GM20000 (cell line): ENCODE measurements around the gene SKIDA1.

ENCODE experiments used
- DNase-seq: peaks from one replicate; pipeline ENCODE4 v3.0.0; 2012; ENCODE audit warnings: low spot score
- TF ChIP-seq, protein P1 (sequence below): IDR thresholded peaks from 2 replicates; pipeline ENCODE4 v1.5.1; 2012; ENCODE audit warnings: mild to moderate bottlenecking, control low read depth; ENCODE audit errors: extremely low read depth, missing control alignments

SKIDA1 gene

DNA sequence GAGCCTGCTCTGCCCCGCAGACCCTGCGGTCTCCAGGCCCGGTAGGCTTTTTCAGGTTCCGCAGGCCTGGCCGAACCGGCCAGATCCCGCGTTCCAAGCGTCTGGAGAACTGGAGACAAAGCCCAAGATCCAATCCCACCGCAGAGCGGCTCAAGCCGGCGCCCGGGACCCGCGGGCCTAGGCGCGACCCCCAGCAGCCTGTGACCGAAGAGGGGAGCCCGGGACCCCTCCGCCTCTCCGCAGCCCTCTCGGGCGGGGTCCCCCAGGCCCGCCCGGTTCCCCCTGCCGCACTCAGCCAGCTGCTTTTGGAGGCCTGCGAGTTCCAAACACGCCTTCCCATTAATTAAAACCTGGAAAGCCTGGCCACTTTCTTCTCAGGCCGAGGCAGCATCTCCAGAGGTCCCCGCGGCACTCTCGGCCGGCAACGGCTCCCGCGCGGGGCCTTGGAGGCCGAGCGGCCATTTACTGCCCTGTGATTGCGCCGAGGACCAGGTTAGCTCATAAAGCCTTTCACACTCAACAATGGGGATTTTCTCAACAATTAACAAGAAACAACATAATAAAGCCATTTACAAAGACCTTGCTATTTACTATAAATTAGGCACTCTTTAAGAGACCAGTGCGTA is 16.7 kb downstream of the SKIDA1 start:
- no peak for DNase-seq
- TF ChIP-seq, protein P1, sequence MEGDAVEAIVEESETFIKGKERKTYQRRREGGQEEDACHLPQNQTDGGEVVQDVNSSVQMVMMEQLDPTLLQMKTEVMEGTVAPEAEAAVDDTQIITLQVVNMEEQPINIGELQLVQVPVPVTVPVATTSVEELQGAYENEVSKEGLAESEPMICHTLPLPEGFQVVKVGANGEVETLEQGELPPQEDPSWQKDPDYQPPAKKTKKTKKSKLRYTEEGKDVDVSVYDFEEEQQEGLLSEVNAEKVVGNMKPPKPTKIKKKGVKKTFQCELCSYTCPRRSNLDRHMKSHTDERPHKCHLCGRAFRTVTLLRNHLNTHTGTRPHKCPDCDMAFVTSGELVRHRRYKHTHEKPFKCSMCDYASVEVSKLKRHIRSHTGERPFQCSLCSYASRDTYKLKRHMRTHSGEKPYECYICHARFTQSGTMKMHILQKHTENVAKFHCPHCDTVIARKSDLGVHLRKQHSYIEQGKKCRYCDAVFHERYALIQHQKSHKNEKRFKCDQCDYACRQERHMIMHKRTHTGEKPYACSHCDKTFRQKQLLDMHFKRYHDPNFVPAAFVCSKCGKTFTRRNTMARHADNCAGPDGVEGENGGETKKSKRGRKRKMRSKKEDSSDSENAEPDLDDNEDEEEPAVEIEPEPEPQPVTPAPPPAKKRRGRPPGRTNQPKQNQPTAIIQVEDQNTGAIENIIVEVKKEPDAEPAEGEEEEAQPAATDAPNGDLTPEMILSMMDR, result no peak

GRCh38 chr10:21507150-21507549 is 18.3 kb downstream of the SKIDA1 start:
- TF ChIP-seq, protein P1, result no peak

DNA sequence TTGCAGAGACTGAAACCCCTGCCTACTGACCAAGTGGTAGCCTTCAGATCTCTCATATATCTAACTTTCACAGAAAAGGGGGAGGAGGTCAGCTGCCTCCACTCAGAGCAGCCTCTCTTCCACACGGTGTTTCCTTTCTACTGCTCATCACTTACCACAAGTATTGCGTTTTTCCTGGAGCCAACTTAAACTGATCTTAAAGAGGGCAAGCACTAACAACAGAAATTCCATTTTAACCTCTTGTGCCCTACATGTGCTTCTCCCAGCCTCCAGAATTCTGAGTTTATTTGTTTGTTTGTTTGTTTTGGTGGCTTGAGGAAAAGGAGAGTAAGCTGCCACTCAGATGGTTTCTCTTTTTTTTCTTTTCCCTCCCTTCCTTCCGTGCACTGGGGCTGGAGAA is 19.1 kb downstream of the SKIDA1 start:
- no peak for DNase-seq
- TF ChIP-seq, protein P1, result no peak

More at GRCh38 chr10:21507150-21507549, 18.3 kb downstream of the SKIDA1 start:
- DNase-seq, result no peak

GRCh38 chr10:21505711-21506278 is 19.7 kb downstream of the SKIDA1 start:
- DNase-seq, result no peak
- TF ChIP-seq, protein P1, result no peak

GRCh38 chr10:21503542-21503941 is 21.9 kb downstream of the SKIDA1 start:
- TF ChIP-seq, protein P1, result no peak
- no peak for DNase-seq

- TF ChIP-seq, protein P1, result no peak
- no peak for DNase-seq
Observed at GRCh38 chr10:21502348-21502740, 23.1 kb downstream of the SKIDA1 start.

GRCh38 chr10:21501731-21502347 is 23.6 kb downstream of the SKIDA1 start:
- no peak for DNase-seq
- TF ChIP-seq, protein P1, result no peak
